Panc1 (cell line): ENCODE measurements around the gene EML1. TPM values are rescaled to one million over a fixed set of nuclear protein-coding genes. Genes with fewer than 3 reads are reported as not detected.

Experiments used
- ATAC-seq: fragments of 200-7000 bp; cut with Tn5 transposase; 2 replicates; pipeline ENCODE4 v1.9.1; 2020; ENCODE audit warnings: mild to moderate bottlenecking, moderate library complexity
- BruUV-seq: library from RNA; stranded (reverse); fragments of 400-500 nt; replicated peaks from 2 replicates; lab custom pipeline; 2021; lab: Mats Ljungman, UMichigan
- CTCF ChIA-PET: fragments of 300-600 bp; sonication (Branson Sonifier 250); formaldehyde crosslinking; loops from one replicate; lab custom pipeline; 2022; ENCODE audit warnings: antibody characterized with exemption; lab: Charles Lee
- POLR2A ChIA-PET: fragments of 300-600 bp; sonication (Branson Sonifier 250); formaldehyde crosslinking; loops from one replicate; lab custom pipeline; 2022; ENCODE audit warnings: antibody characterized with exemption; lab: Charles Lee
- DNase-seq: peaks from one replicate; pipeline ENCODE4 v3.0.0-alpha.2; 2010; ENCODE audit warnings: low read depth, low spot score
- H3K27ac ChIP-seq: 2 replicates; pipeline ENCODE4 v1.5.1; 2011; ENCODE audit warnings: mild to moderate bottlenecking, low read length, inconsistent platforms
- H3K27me3 ChIP-seq: fragments of 200-500 bp; sonication (Bioruptor generic); 2 replicates; pipeline ENCODE4 v1.6.0; 2014; ENCODE audit warnings: low read length, inconsistent platforms; ENCODE audit not compliant: control insufficient read depth, insufficient read depth
- H3K36me3 ChIP-seq: fragments of 200-500 bp; sonication (Bioruptor generic); 2 replicates; pipeline ENCODE4 v1.5.1; 2014; ENCODE audit warnings: inconsistent platforms, mild to moderate bottlenecking, low read length, moderate library complexity; ENCODE audit not compliant: control insufficient read depth, insufficient read depth
- H3K4me1 ChIP-seq: 2 replicates; pipeline ENCODE4 v1.5.1; 2011; ENCODE audit warnings: inconsistent platforms, mild to moderate bottlenecking, low read length, moderate library complexity; ENCODE audit not compliant: control insufficient read depth, insufficient read depth
- H3K4me3 ChIP-seq, 2 experiments: 2 replicates each; pipeline ENCODE4 v1.5.1; 2011 to 2012; ENCODE audit warnings: low read depth in 2 of 2, low read length in 2 of 2, mild to moderate bottlenecking in 2 of 2, inconsistent platforms in 1 of 2, moderate library complexity in 1 of 2
- H3K9me3 ChIP-seq: fragments of 200-500 bp; sonication (Bioruptor generic); 2 replicates; pipeline ENCODE4 v1.5.1; 2014; ENCODE audit warnings: low read depth, mild to moderate bottlenecking, inconsistent platforms, low read length, moderate library complexity; ENCODE audit not compliant: control insufficient read depth, insufficient read depth
- POLR2AphosphoS5 ChIP-seq: IDR thresholded peaks from 2 replicates; pipeline ENCODE4 v1.6.1; 2012; ENCODE audit warnings: mild to moderate bottlenecking, low read depth, low read length, moderate library complexity
- SIN3A ChIP-seq: IDR thresholded peaks from 2 replicates; pipeline ENCODE4 v1.6.1; 2012; ENCODE audit warnings: low read depth, mild to moderate bottlenecking, low read length, moderate library complexity, borderline replicate concordance; ENCODE audit not compliant: insufficient read depth
- TCF7L2 ChIP-seq: IDR thresholded peaks from 2 replicates; pipeline ENCODE4 v1.6.1; 2011; ENCODE audit warnings: mild to moderate bottlenecking, low read depth, low read length, inconsistent platforms
- in situ Hi-C: cut with HindIII; loops from 2 replicates; pipeline ENCODE4 v1.10.0; 2016; ENCODE audit warnings: low sequenced_read_pairs, low pct_unique_long_range_greater_than_20kb
- intact Hi-C: fragments of 100-400 bp; cut with micrococcal nuclease; formaldehyde crosslinking; loops from one replicate; pipeline ENCODE4 v1.10.0; 2022; ENCODE audit not compliant: unreplicated experiment
- total RNA-seq: library from RNA; stranded (reverse); gene quantifications from one replicate; pipeline ENCODE4 v1.2.1, GENCODE V29; 2021; ENCODE audit not compliant: unreplicated experiment
- TF ChIP-seq, protein P1 (sequence below): fragments of 450-650 bp; IDR thresholded peaks from 2 replicates; pipeline ENCODE4 v1.5.1; 2017; ENCODE audit warnings: mild to moderate bottlenecking
- TF ChIP-seq, protein P2 (sequence below), 2 experiments: IDR thresholded peaks; 2 replicates each; pipeline ENCODE4 v1.6.1; 2011 to 2012; ENCODE audit warnings: low read depth in 2 of 2, control low read depth in 1 of 2, low read length in 1 of 2, mild to moderate bottlenecking in 1 of 2, moderate library complexity in 1 of 2; ENCODE audit not compliant: insufficient read depth in 1 of 2

Gene EML1
- total RNA-seq, 1 experiment from 2014 or later, result 35.3 TPM

DNA sequence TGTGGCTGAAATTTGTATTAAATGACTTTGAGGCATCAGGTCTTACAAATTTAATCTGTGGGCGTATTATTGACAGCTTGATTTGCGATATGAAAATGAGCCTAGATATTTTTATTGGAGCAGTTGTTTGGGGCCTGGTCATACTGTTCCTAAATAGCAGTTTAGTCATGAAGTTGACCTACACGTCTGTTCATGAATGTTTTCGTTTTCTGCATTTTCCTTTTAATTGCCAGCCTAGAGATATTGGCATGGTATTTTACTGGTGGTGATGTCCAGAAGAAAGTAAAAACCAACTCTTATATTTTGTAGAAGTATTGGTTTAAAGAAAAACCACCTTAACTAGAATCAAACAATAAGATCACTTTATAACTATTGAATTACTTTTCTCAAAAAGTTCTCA is 1.8 kb downstream of the EML1 start:
- TF ChIP-seq, protein P1, sequence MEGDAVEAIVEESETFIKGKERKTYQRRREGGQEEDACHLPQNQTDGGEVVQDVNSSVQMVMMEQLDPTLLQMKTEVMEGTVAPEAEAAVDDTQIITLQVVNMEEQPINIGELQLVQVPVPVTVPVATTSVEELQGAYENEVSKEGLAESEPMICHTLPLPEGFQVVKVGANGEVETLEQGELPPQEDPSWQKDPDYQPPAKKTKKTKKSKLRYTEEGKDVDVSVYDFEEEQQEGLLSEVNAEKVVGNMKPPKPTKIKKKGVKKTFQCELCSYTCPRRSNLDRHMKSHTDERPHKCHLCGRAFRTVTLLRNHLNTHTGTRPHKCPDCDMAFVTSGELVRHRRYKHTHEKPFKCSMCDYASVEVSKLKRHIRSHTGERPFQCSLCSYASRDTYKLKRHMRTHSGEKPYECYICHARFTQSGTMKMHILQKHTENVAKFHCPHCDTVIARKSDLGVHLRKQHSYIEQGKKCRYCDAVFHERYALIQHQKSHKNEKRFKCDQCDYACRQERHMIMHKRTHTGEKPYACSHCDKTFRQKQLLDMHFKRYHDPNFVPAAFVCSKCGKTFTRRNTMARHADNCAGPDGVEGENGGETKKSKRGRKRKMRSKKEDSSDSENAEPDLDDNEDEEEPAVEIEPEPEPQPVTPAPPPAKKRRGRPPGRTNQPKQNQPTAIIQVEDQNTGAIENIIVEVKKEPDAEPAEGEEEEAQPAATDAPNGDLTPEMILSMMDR, result no peak
- TF ChIP-seq, protein P2, sequence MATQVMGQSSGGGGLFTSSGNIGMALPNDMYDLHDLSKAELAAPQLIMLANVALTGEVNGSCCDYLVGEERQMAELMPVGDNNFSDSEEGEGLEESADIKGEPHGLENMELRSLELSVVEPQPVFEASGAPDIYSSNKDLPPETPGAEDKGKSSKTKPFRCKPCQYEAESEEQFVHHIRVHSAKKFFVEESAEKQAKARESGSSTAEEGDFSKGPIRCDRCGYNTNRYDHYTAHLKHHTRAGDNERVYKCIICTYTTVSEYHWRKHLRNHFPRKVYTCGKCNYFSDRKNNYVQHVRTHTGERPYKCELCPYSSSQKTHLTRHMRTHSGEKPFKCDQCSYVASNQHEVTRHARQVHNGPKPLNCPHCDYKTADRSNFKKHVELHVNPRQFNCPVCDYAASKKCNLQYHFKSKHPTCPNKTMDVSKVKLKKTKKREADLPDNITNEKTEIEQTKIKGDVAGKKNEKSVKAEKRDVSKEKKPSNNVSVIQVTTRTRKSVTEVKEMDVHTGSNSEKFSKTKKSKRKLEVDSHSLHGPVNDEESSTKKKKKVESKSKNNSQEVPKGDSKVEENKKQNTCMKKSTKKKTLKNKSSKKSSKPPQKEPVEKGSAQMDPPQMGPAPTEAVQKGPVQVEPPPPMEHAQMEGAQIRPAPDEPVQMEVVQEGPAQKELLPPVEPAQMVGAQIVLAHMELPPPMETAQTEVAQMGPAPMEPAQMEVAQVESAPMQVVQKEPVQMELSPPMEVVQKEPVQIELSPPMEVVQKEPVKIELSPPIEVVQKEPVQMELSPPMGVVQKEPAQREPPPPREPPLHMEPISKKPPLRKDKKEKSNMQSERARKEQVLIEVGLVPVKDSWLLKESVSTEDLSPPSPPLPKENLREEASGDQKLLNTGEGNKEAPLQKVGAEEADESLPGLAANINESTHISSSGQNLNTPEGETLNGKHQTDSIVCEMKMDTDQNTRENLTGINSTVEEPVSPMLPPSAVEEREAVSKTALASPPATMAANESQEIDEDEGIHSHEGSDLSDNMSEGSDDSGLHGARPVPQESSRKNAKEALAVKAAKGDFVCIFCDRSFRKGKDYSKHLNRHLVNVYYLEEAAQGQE (IDR thresholded peaks at IDR 0.05; ENCODE audit: insufficient read depth in 1 of 2, low read depth in 2 of 2, low read length in 1 of 2), result no peak
- TF ChIP-seq SIN3A (no peak), TCF7L2 (no peak), POLR2AphosphoS5 (no peak)
- ChIA-PET POLR2A (interaction anchor here (0.5 kb wide), 1 partner anchor 65 kb away, joined by 7 read pairs; no protein-coding TSS in a partner anchor), CTCF (no interaction called here)
- Histone ChIP-seq H3K36me3 (no peaks in the 10 kb centered on the region), H3K27me3 (no peaks in the 10 kb centered on the region), H3K4me3 (no peak overlapping the region; a peak in 1 of 4 replicates), H3K27ac (no peak overlapping the region), H3K9me3 (no peaks in the 10 kb centered on the region), H3K4me1 (peaks cover 16% of the 10 kb centered on the region)
- BruUV-seq, result no TSS peak
- in situ Hi-C loops, result no loop called here
- ATAC-seq (no peak), DNase-seq (no peak)
- intact Hi-C loops, result loop anchor here (10.0 kb wide), 1 partner anchor 90 kb away; no protein-coding TSS in a partner anchor

GRCh38 chr14:99797231-99797630 is 4.0 kb downstream of the EML1 start:
- ChIA-PET CTCF (no interaction called here), POLR2A (no interaction called here)

More at GRCh38 chr14:99797231-99797630, 4.0 kb downstream of the EML1 start:
- H3K27ac ChIP-seq, result no peak overlapping the region
- no peak overlapping the region for H3K4me3 ChIP-seq
- no peaks in the 10 kb centered on the region for H3K9me3 ChIP-seq
- no peak for ATAC-seq
- TF ChIP-seq, protein P2 (IDR thresholded peaks at IDR 0.05; ENCODE audit: insufficient read depth in 1 of 2, low read depth in 2 of 2, low read length in 1 of 2), result no peak
- TF ChIP-seq, protein P1, result no peak
- TF ChIP-seq POLR2AphosphoS5, result no peak
- no peak for TF ChIP-seq SIN3A
- no peak for TF ChIP-seq TCF7L2
- intact Hi-C loops, result loop anchor here (10.0 kb wide), 1 partner anchor 88 kb away; no protein-coding TSS in a partner anchor
- peaks cover 10% of the 10 kb centered on the region for H3K4me1 ChIP-seq
- DNase-seq, result no peak
- H3K27me3 ChIP-seq, result no peaks in the 10 kb centered on the region
- no peaks in the 10 kb centered on the region for H3K36me3 ChIP-seq
- in situ Hi-C loops, result no loop called here
- no TSS peak for BruUV-seq
